AG04450 (cell line): Measurements from ENCODE around the gene ZNF146. TPM values are rescaled to one million over a fixed set of nuclear protein-coding genes. Genes with fewer than 3 reads are reported as not detected.

Experiments used
- CTCF ChIA-PET: fragments of 300-600, 350-600 bp; formaldehyde crosslinking; extraction: SDS; loops from one replicate; lab custom pipeline; 2022; ENCODE audit warnings: antibody characterized with exemption, inconsistent platforms; lab: Charles Lee
- POLR2A ChIA-PET: fragments of 350-600 bp; formaldehyde crosslinking; extraction: SDS; loops from one replicate; lab custom pipeline; 2021; ENCODE audit warnings: antibody characterized with exemption, inconsistent platforms; lab: Yijun Ruan, JAX
- DNase-seq: peaks from one replicate; pipeline ENCODE4 v3.0.0-alpha.2; 2011; ENCODE audit warnings: low read depth, low spot score
- H3K27ac ChIP-seq: one replicate; pipeline ENCODE4 v1.5.1; 2012; ENCODE audit warnings: low read depth, low read length, control low read depth
- H3K27me3 ChIP-seq: one replicate; pipeline ENCODE4 v1.6.0; 2012; ENCODE audit warnings: low read length; ENCODE audit not compliant: control insufficient read depth, insufficient read depth
- H3K4me3 ChIP-seq: 2 replicates; pipeline ENCODE4 v1.5.1; 2011; ENCODE audit warnings: mild to moderate bottlenecking, low read depth, low read length, control low read depth
- H3K9me3 ChIP-seq: 2 replicates; pipeline ENCODE4 v1.5.1; 2012; ENCODE audit warnings: low read length; ENCODE audit not compliant: control insufficient read depth, insufficient read depth
- CTCF ChIP-seq: IDR thresholded peaks from 2 replicates; pipeline ENCODE4 v1.5.1; 2011; ENCODE audit warnings: low read depth, low read length, control low read depth, inconsistent platforms
- polyA plus RNA-seq: library from polyadenylated mRNA; depleted of rRNA; stranded (reverse); fragments of >200 nt; gene quantifications from 2 replicates; pipeline ENCODE4 v1.2.3, GENCODE V29; 2011

ZNF146 gene
- polyA plus RNA-seq, 1 experiment = 107 TPM

GRCh38 chr19:36201684-36202083 lies 13.2 kb upstream of the ZNF146 start:
- no peak for DNase-seq
- CTCF ChIA-PET = no interaction called here
- no peak for TF ChIP-seq CTCF

GRCh38 chr19:36203293-36203692 lies 11.6 kb upstream of the ZNF146 start:
- H3K9me3 ChIP-seq = no peaks in the 10 kb centered on the region
- no peak for DNase-seq
- ChIA-PET CTCF (interaction anchor here (0.6 kb wide), 1 partner anchor 19 kb away, joined by 3 read pairs; no protein-coding TSS in a partner anchor), POLR2A (interaction anchor here (0.9 kb wide), 1 partner anchor 11 kb away, joined by 3 read pairs; the partner anchor contains the start of gene ZNF565)
- H3K4me3 ChIP-seq = no peak overlapping the region
- no peak overlapping the region for H3K27ac ChIP-seq
- H3K27me3 ChIP-seq = no peaks in the 10 kb centered on the region
- no peak for TF ChIP-seq CTCF

More at GRCh38 chr19:36201684-36202083, 13.2 kb upstream of the ZNF146 start:
- POLR2A ChIA-PET = no interaction called here
- no peaks in the 10 kb centered on the region for H3K9me3 ChIP-seq
- no peaks in the 10 kb centered on the region for H3K27me3 ChIP-seq
- H3K27ac ChIP-seq = no peak overlapping the region
- no peak overlapping the region for H3K4me3 ChIP-seq

GRCh38 chr19:36207605-36208252 lies 7.2 kb upstream of the ZNF146 start:
- DNase-seq = no peak
- Histone ChIP-seq H3K9me3 (no peaks in the 10 kb centered on the region; the same call in 1 of the 2 replicates), H3K27ac (no peak overlapping the region), H3K4me3 (no peak overlapping the region), H3K27me3 (no peaks in the 10 kb centered on the region)
- POLR2A ChIA-PET = no interaction called here
- CTCF ChIA-PET = interaction anchor here (0.5 to 0.6 kb wide), 3 partner anchors 18 to 46 kb away, joined by 3 to 4 read pairs (median 4); no protein-coding TSS in a partner anchor
- no peak for TF ChIP-seq CTCF

GRCh38 chr19:36209372-36209771 lies 5.5 kb upstream of the ZNF146 start:
- POLR2A ChIA-PET = no interaction called here
- TF ChIP-seq CTCF = no peak
- CTCF ChIA-PET = no interaction called here
- H3K4me3 ChIP-seq = no peak overlapping the region
- no peak overlapping the region for H3K27ac ChIP-seq
- H3K27me3 ChIP-seq = no peaks in the 10 kb centered on the region
- H3K9me3 ChIP-seq = no peaks in the 10 kb centered on the region; the same call in 1 of the 2 replicates
- DNase-seq = no peak

- ChIA-PET CTCF (interaction anchor here (0.6 to 0.7 kb wide), 3 partner anchors 20 to 384 kb away, joined by 3 to 6 read pairs (median 3); no protein-coding TSS in a partner anchor), POLR2A (no interaction called here)
- no peak for TF ChIP-seq CTCF
- H3K27me3 ChIP-seq = no peaks in the 10 kb centered on the region
- no peak for DNase-seq
- no peak overlapping the region for H3K4me3 ChIP-seq
- no peak overlapping the region for H3K27ac ChIP-seq
- H3K9me3 ChIP-seq = no peaks in the 10 kb centered on the region; the same call in 1 of the 2 replicates
Measured at GRCh38 chr19:36210497-36210896, 4.4 kb upstream of the ZNF146 start.
